GM06990 (cell line): ENCODE measurements around the gene ANKRD11.

Experiments
- DNase-seq: peaks from one replicate; pipeline ENCODE4 v3.0.0-alpha.2; 2011; ENCODE audit not compliant: insufficient read length; ENCODE audit errors: extremely low read depth
- H3K27me3 ChIP-seq: replicated peaks from 2 replicates; pipeline ENCODE4 v1.6.0; 2011; ENCODE audit warnings: low read length; ENCODE audit not compliant: control insufficient read depth, insufficient read depth
- H3K36me3 ChIP-seq: 2 replicates; pipeline ENCODE4 v1.5.1; 2011; ENCODE audit warnings: low read length; ENCODE audit not compliant: control insufficient read depth, insufficient read depth
- H3K4me3 ChIP-seq: replicated peaks from 2 replicates; pipeline ENCODE4 v1.5.1; 2011; ENCODE audit warnings: low read depth, mild to moderate bottlenecking, control low read depth, low read length
- CTCF ChIP-seq: IDR thresholded peaks from 2 replicates; pipeline ENCODE4 v1.5.1; 2011; ENCODE audit warnings: low read length, control low read depth, mild to moderate bottlenecking, inconsistent platforms; ENCODE audit not compliant: insufficient read depth, poor library complexity, severe bottlenecking

Gene ANKRD11

GRCh38 chr16:89510526-89510925, 20.2 kb upstream of the ANKRD11 start:
- H3K27me3 ChIP-seq = no peaks in the 10 kb centered on the region
- no peak for DNase-seq
- no peak overlapping the region for H3K4me3 ChIP-seq
- no peak for TF ChIP-seq CTCF
- H3K36me3 ChIP-seq = peaks cover 12% of the 10 kb centered on the region

DNA sequence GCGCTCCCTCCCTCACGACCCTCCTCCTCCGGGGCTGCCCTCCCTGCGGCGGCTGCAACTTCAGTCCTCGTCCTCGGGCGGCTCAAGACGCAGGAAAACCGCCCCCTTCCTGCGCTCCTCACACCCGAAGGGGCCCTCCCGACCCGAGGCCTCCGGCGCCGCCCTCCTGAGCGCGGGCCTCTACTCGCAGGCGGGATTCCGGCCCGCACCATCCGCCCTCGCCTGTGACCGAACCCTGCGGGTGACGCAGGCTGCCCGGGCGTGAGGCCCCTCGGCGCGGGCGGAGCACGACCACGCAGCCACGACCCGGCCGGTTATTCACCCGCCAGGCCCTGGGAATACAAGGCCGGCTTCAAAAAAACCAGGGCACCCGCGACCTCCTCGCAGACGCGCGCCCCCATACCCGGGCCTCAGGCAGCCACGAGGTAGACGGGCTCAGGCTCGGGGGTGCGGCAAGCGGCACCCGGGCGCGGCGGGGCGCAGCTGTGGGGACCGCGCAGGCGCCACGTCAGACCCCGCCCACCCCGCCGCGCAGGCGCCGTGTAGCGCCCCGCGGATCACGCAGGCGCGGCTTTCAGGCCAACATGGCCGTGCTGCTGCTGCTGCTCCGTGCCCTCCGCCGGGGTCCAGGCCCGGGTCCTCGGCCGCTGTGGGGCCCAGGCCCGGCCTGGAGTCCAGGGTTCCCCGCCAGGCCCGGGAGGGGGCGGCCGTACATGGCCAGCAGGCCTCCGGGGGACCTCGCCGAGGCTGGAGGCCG, 17.7 kb upstream of the ANKRD11 start, which contains the start of gene SPG7:
TSS of gene SPG7 (plus strand) at position 570 of the 757 bp plus-strand sequence. CDS start at position 585, 15 bp downstream.
- peak within 1 kb of the TSS; percentile 85 for H3K4me3 ChIP-seq
- peak; percentile 94 for DNase-seq
- TF ChIP-seq CTCF = peak; percentile 5
- H3K36me3 ChIP-seq = peaks cover 9% of the 10 kb centered on the region
- H3K27me3 ChIP-seq = no peaks in the 10 kb centered on the region

DNA sequence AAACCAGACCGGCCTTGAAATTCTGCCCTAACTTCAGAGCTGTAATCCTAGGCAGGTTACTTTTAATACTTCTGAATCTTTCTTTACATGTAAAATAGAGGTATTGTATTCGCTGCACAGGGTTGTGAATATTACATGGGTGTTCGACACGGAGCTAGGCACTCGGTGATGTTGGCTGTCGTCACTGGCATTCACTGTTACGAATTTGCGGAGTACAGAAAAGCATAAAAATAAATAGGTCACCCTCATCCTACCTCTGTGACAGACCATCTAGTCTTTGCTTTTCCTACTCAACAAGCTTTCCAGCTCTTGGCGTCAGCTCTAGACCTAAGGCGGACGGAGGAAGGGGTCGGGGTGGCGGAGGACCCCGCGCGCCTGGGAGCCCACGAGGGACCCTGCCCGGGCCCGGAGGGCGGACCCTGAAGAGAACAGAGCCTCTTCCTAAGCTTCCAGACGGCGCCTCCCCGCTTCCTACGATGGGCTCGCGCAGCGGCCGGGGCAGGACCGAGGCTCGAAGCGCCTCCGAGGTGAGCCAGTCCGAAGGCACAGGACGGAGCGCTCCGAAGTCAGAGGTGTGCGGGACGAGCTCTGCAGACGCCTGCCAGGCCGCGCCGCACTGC, 17.0 kb upstream of the ANKRD11 start:
- Histone ChIP-seq H3K4me3 (peak overlapping the region; percentile 83), H3K27me3 (no peaks in the 10 kb centered on the region), H3K36me3 (peaks cover 7% of the 10 kb centered on the region)
- DNase-seq = no peak
- TF ChIP-seq CTCF = no peak

GRCh38 chr16:89506791-89507191, 16.4 kb upstream of the ANKRD11 start:
- no peak for TF ChIP-seq CTCF
- no peak for DNase-seq
- Histone ChIP-seq H3K27me3 (no peaks in the 10 kb centered on the region), H3K36me3 (peaks cover 7% of the 10 kb centered on the region), H3K4me3 (peak overlapping the region; percentile 83)

- peaks cover 5% of the 10 kb centered on the region for H3K36me3 ChIP-seq
- H3K27me3 ChIP-seq = no peaks in the 10 kb centered on the region
- no peak for TF ChIP-seq CTCF
- peak overlapping the region; percentile 9 for H3K4me3 ChIP-seq
- DNase-seq = no peak
These were observed 15.7 kb upstream of the ANKRD11 start for GRCh38 chr16:89506113-89506504.
